BJ (cell line): ENCODE data around the gene C18orf63. TPM values are rescaled to one million over a fixed set of nuclear protein-coding genes. Genes with fewer than 3 reads are reported as not detected.

Experiments used
- CTCF ChIA-PET: fragments of 350-600 bp; formaldehyde crosslinking; extraction: SDS; loops from one replicate; lab custom pipeline; 2021; ENCODE audit warnings: antibody characterized with exemption, inconsistent platforms; lab: Yijun Ruan, JAX
- POLR2A ChIA-PET: fragments of 300-600 bp; sonication (Branson Sonifier 250); formaldehyde crosslinking; extraction: SDS; loops from one replicate; lab custom pipeline; 2021; ENCODE audit warnings: antibody characterized with exemption; lab: Charles Lee
- DNase-seq: peaks from one replicate; pipeline ENCODE4 v3.0.0-alpha.2; 2011; ENCODE audit warnings: low read depth
- H3K27me3 ChIP-seq: 2 replicates; pipeline ENCODE4 v1.6.0; 2011; ENCODE audit warnings: low read length; ENCODE audit not compliant: control insufficient read depth, insufficient read depth
- H3K36me3 ChIP-seq: 2 replicates; pipeline ENCODE4 v1.5.1; 2011; ENCODE audit warnings: low read length; ENCODE audit not compliant: control insufficient read depth, insufficient read depth
- H3K4me3 ChIP-seq: 2 replicates; pipeline ENCODE4 v1.5.1; 2011; ENCODE audit warnings: low read depth, mild to moderate bottlenecking, control low read depth, low read length
- CTCF ChIP-seq: IDR thresholded peaks from 2 replicates; pipeline ENCODE4 v1.5.1; 2011; ENCODE audit warnings: low read depth, mild to moderate bottlenecking, control low read depth, inconsistent platforms, low read length, moderate library complexity; ENCODE audit not compliant: insufficient read depth
- polyA plus RNA-seq: library from polyadenylated mRNA; depleted of rRNA; stranded (reverse); fragments of >200 nt; gene quantifications from 2 replicates; pipeline ENCODE4 v1.2.3, GENCODE V29; 2011

Gene C18orf63
- polyA plus RNA-seq, 1 experiment: not detected

DNA sequence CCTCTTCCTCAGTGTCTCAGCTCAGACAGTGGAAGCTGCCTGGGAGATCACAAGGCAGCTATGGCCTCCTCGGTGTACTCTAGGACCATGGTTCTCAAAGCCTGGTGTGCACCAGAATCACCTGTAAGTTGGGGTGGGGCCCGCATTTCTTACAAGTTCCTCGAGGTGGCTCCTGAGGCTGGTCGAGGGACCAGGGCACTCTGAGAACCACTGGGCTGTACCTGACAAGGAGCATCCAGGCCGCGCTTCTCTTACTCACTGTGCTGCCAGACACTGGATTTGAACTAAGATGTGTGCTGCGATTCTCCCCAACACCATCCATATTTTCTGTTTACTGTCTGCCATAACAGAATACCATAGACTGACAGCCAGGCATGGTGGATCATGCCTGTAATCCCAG, 81.9 kb downstream of the C18orf63 start:
- H3K4me3 ChIP-seq: no peak overlapping the region
- no peak for DNase-seq
- ChIA-PET POLR2A (no interaction called here), CTCF (no interaction called here)
- peaks cover 5% of the 10 kb centered on the region for H3K27me3 ChIP-seq
- no peaks in the 10 kb centered on the region for H3K36me3 ChIP-seq
- no peak for TF ChIP-seq CTCF

- ChIA-PET CTCF (interaction anchor here (1.3 to 1.8 kb wide), 2 partner anchors 46 to 155 kb away, joined by 3 to 4 read pairs; no protein-coding TSS in a partner anchor), POLR2A (no interaction called here)
- TF ChIP-seq CTCF: no peak
Measured at GRCh38 chr18:74399091-74399887, 83.7 kb downstream of the C18orf63 start.

DNA sequence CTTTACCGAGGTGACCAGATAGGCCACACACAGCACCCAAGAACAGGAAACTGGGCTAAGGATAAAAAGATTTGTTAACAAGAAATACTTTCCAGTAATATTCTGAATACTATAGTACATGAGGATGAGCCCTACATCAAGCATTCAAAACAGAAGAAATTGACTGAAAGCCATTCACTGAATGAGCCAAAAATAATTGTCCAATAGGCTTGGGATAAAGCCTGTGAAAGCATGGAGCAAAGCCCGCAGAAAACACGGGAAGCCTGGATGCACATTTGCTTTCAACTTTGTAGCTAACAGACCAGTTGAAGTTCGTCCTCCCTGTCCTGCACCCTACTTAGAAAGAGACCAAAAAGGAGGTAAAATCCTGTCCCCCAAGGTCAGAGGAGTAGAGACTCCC, 85.2 kb downstream of the C18orf63 start:
- Histone ChIP-seq H3K4me3 (no peak overlapping the region), H3K27me3 (peaks cover 3% of the 10 kb centered on the region), H3K36me3 (no peaks in the 10 kb centered on the region)
- no peak for TF ChIP-seq CTCF
- POLR2A ChIA-PET: no interaction called here
- no peak for DNase-seq
- CTCF ChIA-PET: no interaction called here

More at GRCh38 chr18:74399091-74399887, 83.7 kb downstream of the C18orf63 start:
- DNase-seq: no peak
- Histone ChIP-seq H3K4me3 (no peak overlapping the region), H3K27me3 (peaks cover 5% of the 10 kb centered on the region), H3K36me3 (no peaks in the 10 kb centered on the region)

DNA sequence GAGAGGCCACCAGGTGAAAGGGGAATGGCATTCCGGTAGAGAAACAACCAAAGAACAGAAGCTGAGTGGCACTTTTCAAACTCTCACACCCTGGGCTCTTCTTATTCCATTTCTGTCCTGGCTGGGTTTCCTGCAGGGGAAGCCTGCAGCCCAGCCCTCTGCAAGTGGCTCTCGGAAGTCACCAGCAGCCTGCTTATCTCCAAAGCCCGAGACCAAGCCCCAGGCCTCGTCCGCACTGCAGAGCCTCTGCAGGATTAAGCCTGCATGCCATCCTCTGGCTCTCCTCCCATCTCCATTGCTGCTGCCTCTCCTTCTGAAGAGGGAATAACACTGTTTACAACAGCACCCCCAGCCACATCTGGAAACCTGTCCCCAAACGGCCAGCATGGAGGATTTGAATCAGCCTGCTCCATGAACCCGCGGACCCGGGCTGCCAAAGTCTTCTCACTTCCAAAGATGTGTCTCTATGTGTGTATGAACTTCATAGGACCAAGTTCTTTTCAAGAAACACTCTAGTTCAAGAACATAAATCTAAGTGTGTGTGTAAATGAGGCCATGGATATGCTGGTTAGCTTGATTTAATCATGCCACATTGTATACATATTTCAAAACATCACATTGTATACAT, 87.3 kb downstream of the C18orf63 start:
- Histone ChIP-seq H3K36me3 (no peaks in the 10 kb centered on the region), H3K4me3 (no peak overlapping the region), H3K27me3 (peaks cover 1% of the 10 kb centered on the region; the same call in 1 of the 2 replicates)
- ChIA-PET CTCF (no interaction called here), POLR2A (no interaction called here)
- no peak for TF ChIP-seq CTCF
- DNase-seq: no peak

DNA sequence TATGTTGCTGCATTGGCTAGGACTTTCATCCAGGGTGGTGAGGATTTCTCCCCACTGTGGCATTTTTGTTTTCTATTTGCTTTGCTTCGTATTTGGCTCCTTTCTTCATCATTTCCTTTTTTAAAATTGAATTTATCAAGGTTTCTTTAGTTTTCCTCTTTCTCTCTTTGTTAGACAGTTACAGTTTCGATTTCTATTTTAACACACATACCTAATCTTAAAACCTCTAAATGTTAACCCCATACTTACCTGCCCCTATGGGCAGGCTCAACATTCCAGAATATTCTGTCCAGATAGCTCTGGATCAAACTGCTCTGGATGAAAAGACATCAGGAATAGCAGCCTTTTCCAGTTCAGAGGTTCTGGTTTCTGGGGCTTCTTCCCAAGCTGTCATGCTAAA, 92.2 kb downstream of the C18orf63 start:
- H3K27me3 ChIP-seq: no peaks in the 10 kb centered on the region
- POLR2A ChIA-PET: no interaction called here
- no peaks in the 10 kb centered on the region for H3K36me3 ChIP-seq
- CTCF ChIA-PET: no interaction called here
- TF ChIP-seq CTCF: no peak
- DNase-seq: no peak
- no peak overlapping the region for H3K4me3 ChIP-seq
